GDM1 (cell line): Measurements from ENCODE around the gene MMP12.
"Not testable (repeated sequence)": the region's sequence is repeated elsewhere in the genome, so short reads cannot be mapped to it uniquely, and the experiment has no call there.

ENCODE experiments used
- DNase-seq: peaks from one replicate; lab custom pipeline; 2025; lab: John Stamatoyannopoulos, UW

MMP12 gene

GRCh38 chr11:102874852-102875251 lies at the start of gene MMP12:
Gene MMP12 (minus strand): TSS chr11:102874982. CDS start chr11:102874937, 45 bp downstream.
- no peak for DNase-seq

GRCh38 chr11:102921587-102922220 lies 46.9 kb upstream of the MMP12 start:
- DNase-seq, result no peak

GRCh38 chr11:102920118-102920684 lies 45.4 kb upstream of the MMP12 start:
- no peak for DNase-seq

GRCh38 chr11:102915044-102915375 lies 40.2 kb upstream of the MMP12 start:
- no peak for DNase-seq

GRCh38 chr11:102914238-102915043 lies 39.7 kb upstream of the MMP12 start:
- no peak for DNase-seq

GRCh38 chr11:102912482-102912830 lies 37.7 kb upstream of the MMP12 start:
- DNase-seq, result no peak

- no peak for DNase-seq
Observed at GRCh38 chr11:102911758-102912481, 37.1 kb upstream of the MMP12 start.

GRCh38 chr11:102905848-102906247 lies 31.1 kb upstream of the MMP12 start:
- DNase-seq, result not testable (repeated sequence)

- DNase-seq, result not testable (repeated sequence)
Observed at GRCh38 chr11:102903895-102904294, 29.1 kb upstream of the MMP12 start.

GRCh38 chr11:102900346-102900745 lies 25.6 kb upstream of the MMP12 start:
- no peak for DNase-seq

GRCh38 chr11:102891736-102892135 lies 17.0 kb upstream of the MMP12 start:
- DNase-seq, result no peak

- no peak for DNase-seq
Observed at GRCh38 chr11:102886999-102887398, 12.2 kb upstream of the MMP12 start.

GRCh38 chr11:102883141-102883540 lies 8.4 kb upstream of the MMP12 start:
- no peak for DNase-seq

GRCh38 chr11:102882389-102883024 lies 7.7 kb upstream of the MMP12 start:
- no peak for DNase-seq

GRCh38 chr11:102879801-102880200 lies 5.0 kb upstream of the MMP12 start:
- DNase-seq, result no peak

GRCh38 chr11:102878595-102878994 lies 3.8 kb upstream of the MMP12 start:
- no peak for DNase-seq

- not testable (repeated sequence) for DNase-seq
Observed at GRCh38 chr11:102869354-102869964, 5.3 kb downstream of the MMP12 start.

- DNase-seq, result no peak
Observed at GRCh38 chr11:102868339-102868738, 6.4 kb downstream of the MMP12 start.

GRCh38 chr11:102864724-102865123 lies 10.1 kb downstream of the MMP12 start:
- DNase-seq, result no peak

GRCh38 chr11:102853956-102854355 lies 20.8 kb downstream of the MMP12 start:
- no peak for DNase-seq

- no peak for DNase-seq
Observed at GRCh38 chr11:102853055-102853454, 21.7 kb downstream of the MMP12 start.
